GM23338 (cell line): ENCODE data around the gene ATP6V0C. TPM values are rescaled to one million over a fixed set of nuclear protein-coding genes. Genes with fewer than 3 reads are reported as not detected.

ENCODE experiments used
- CREB1 ChIP-seq: fragments of 250-450 bp; sonication (Bioruptor Pico); IDR thresholded peaks from 2 replicates; pipeline ENCODE4 v1.5.0; 2020; ENCODE audit warnings: low read depth, mild to moderate bottlenecking, moderate library complexity
- CTCF ChIP-seq, 2 experiments: fragments of 200-600 bp in 1 of 2; sonication (generic) in 1 of 2; conservative IDR thresholded peaks; 2 replicates each; pipeline versions ENCODE4 v1.5.1 to v1.6.1; 2016 to 2017; ENCODE audit warnings: antibody characterized with exemption in 2 of 2, low read depth in 2 of 2, mild to moderate bottlenecking in 2 of 2, moderate library complexity in 1 of 2
- JUNB ChIP-seq: IDR thresholded peaks from one replicate; pipeline ENCODE4 v1.6.1; 2016; ENCODE audit warnings: antibody characterized with exemption; ENCODE audit not compliant: unreplicated experiment
- NANOG ChIP-seq: IDR thresholded peaks from 2 replicates; pipeline ENCODE4 v1.6.1; 2016; ENCODE audit warnings: antibody characterized with exemption, borderline replicate concordance
- POLR2AphosphoS5 ChIP-seq: IDR thresholded peaks from 2 replicates; pipeline ENCODE4 v1.6.1; 2016; ENCODE audit warnings: antibody characterized with exemption, low read depth
- STAT1 ChIP-seq: IDR thresholded peaks from one replicate; pipeline ENCODE4 v1.6.1; 2016; ENCODE audit warnings: antibody characterized with exemption; ENCODE audit not compliant: unreplicated experiment
- ZNF114 ChIP-seq: fragments of 250-450 bp; sonication (Bioruptor Pico); IDR thresholded peaks from 2 replicates; pipeline ENCODE4 v1.5.0; 2020; ENCODE audit warnings: mild to moderate bottlenecking, moderate library complexity
- ZNF462 ChIP-seq: fragments of 250-450 bp; sonication (Bioruptor Pico); IDR thresholded peaks from 2 replicates; pipeline ENCODE4 v1.5.0; 2020; ENCODE audit warnings: mild to moderate bottlenecking, moderate library complexity
- polyA plus RNA-seq: library from polyadenylated mRNA; unstranded; fragments of >200 nt; fragmentation: Nextera tagmentation; extraction: Ambion mirVana; gene quantifications from 2 replicates; pipeline ENCODE4 v1.2.1, GENCODE V29; 2016
- total RNA-seq: library from RNA; depleted of rRNA; stranded (reverse); fragments of >200 nt; shearing (Covaris generic); gene quantifications from 2 replicates; pipeline ENCODE4 v1.2.3, GENCODE V29; 2014
- TF ChIP-seq, protein P1 (sequence below): IDR thresholded peaks from one replicate; pipeline ENCODE4 v1.6.1; 2018; ENCODE audit warnings: antibody characterized with exemption; ENCODE audit not compliant: unreplicated experiment

ATP6V0C gene
- total and polyA plus RNA-seq, 2 experiments from 2014 or later, result 98.2 to 162 TPM

- TF ChIP-seq ZNF462 (CRISPR knock-in tag), result no peak
- TF ChIP-seq STAT1, result no peak
- TF ChIP-seq CTCF (conservative IDR thresholded peaks at IDR 0.05; ENCODE audit: low read depth in 2 of 2), result no peak
- no peak for TF ChIP-seq NANOG
- TF ChIP-seq POLR2AphosphoS5, result no peak
- TF ChIP-seq CREB1, result no peak
- no peak for TF ChIP-seq JUNB
- TF ChIP-seq, protein P1, sequence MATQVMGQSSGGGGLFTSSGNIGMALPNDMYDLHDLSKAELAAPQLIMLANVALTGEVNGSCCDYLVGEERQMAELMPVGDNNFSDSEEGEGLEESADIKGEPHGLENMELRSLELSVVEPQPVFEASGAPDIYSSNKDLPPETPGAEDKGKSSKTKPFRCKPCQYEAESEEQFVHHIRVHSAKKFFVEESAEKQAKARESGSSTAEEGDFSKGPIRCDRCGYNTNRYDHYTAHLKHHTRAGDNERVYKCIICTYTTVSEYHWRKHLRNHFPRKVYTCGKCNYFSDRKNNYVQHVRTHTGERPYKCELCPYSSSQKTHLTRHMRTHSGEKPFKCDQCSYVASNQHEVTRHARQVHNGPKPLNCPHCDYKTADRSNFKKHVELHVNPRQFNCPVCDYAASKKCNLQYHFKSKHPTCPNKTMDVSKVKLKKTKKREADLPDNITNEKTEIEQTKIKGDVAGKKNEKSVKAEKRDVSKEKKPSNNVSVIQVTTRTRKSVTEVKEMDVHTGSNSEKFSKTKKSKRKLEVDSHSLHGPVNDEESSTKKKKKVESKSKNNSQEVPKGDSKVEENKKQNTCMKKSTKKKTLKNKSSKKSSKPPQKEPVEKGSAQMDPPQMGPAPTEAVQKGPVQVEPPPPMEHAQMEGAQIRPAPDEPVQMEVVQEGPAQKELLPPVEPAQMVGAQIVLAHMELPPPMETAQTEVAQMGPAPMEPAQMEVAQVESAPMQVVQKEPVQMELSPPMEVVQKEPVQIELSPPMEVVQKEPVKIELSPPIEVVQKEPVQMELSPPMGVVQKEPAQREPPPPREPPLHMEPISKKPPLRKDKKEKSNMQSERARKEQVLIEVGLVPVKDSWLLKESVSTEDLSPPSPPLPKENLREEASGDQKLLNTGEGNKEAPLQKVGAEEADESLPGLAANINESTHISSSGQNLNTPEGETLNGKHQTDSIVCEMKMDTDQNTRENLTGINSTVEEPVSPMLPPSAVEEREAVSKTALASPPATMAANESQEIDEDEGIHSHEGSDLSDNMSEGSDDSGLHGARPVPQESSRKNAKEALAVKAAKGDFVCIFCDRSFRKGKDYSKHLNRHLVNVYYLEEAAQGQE, result no peak
- TF ChIP-seq ZNF114 (CRISPR knock-in tag), result no peak
Observed at GRCh38 chr16:2497695-2498484, 15.9 kb upstream of the ATP6V0C start (continued).
